Stimulated activated CD4-positive, alpha-beta T cell treated with anti-CD3 and anti-CD28 coated beads, Interleukin-1b, Interleukin-23, amount 100 ng/mL, for 48 hours (primary cell): ENCODE data around the gene ALOX12.

Experiments
- DNase-seq: peaks from one replicate; pipeline ENCODE4 v3.0.0-alpha.2; 2020

The ALOX12 gene

GRCh38 chr17:7023576-7024401 is 27.9 kb downstream of the ALOX12 start:
- DNase-seq, result peak; percentile 96

DNA sequence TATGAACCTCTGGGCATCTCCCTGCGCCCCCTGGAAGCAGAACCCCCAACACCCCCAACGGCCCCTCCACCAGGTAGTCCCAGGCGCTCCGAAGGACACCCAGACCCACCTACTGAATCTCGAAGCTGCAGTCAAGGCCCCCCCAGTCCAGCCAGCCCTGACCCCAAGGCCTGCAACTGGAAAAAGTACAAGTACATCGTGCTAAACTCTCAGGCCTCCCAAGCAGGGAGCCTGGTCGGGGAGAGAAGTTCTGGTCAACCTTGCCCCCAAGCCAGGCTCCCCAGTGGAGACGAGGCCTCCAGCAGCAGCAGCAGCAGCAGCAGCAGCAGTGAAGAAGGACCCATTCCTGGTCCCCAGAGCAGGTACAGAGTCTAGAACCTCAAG is 28.5 kb downstream of the ALOX12 start:
- no peak for DNase-seq

DNA sequence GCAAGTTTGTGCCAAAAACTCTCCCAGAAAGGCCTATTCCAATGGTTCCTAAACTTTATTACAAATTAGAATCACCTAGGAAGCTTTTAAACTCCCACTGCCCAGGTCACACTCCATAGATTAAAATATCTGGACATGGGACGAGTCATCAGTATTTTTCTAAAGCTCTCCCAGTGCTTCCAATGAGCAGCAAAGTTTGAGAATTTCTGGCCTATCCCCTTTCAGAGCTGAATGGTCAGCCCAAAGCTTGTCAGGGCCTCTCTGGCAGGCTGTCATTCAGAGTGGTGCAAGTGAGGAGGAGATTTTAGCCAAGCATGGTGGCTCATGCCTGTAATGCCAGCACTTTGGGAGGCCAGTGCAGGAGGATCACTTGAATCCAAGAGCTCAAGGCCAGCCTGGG is 29.4 kb downstream of the ALOX12 start:
- DNase-seq, result no peak

- DNase-seq, result no peak
These were observed 30.7 kb downstream of the ALOX12 start for GRCh38 chr17:7026471-7027115.

DNA sequence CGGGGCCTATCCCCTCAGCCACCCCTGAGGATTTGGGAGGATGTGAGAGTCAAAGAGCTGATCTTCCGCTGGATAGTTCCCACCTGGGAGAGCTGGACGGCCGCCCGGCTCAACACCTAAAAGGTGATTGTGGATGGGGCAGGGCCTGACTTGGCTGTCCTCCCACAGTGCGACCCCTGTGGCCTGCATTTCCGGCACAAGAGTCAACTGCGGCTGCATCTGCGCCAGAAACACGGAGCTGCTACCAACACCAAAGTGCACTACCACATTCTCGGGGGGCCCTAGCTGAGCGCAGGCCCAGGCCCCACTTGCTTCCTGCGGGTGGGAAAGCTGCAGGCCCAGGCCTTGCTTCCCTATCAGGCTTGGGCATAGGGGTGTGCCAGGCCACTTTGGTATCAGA is 31.5 kb downstream of the ALOX12 start:
- DNase-seq, result no peak

DNA sequence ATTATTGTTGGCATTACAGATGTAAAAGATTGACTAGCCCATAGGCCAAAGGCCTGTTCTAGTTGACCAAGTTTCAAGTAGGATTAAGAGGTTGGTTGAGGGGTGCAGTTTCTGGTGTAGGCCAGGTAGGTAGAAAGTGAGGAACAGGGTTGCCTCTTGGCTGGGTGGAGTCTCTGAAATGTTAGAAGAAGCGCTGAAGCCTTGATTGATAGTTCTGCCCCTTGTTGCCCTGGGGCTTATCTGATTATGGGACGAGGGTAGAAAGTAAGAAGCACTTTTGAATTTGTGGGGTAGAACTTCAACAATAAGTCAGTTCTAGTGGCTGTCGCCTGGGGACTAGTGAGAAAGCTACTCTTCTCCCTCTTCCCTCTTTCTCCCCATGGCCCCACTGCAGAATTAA is 33.2 kb downstream of the ALOX12 start:
- DNase-seq, result no peak

- DNase-seq, result peak; percentile 61
These were observed 33.8 kb downstream of the ALOX12 start for GRCh38 chr17:7029659-7030058.

- peak; percentile 39 for DNase-seq
These were observed 39.2 kb downstream of the ALOX12 start for GRCh38 chr17:7034955-7035590.

GRCh38 chr17:7035591-7036368 is 39.9 kb downstream of the ALOX12 start, which contains the start of gene SLC16A13:
Gene SLC16A13 (plus strand): TSS chr17:7036015. CDS start chr17:7036383, 368 bp downstream.
- peak; percentile 99 for DNase-seq

DNA sequence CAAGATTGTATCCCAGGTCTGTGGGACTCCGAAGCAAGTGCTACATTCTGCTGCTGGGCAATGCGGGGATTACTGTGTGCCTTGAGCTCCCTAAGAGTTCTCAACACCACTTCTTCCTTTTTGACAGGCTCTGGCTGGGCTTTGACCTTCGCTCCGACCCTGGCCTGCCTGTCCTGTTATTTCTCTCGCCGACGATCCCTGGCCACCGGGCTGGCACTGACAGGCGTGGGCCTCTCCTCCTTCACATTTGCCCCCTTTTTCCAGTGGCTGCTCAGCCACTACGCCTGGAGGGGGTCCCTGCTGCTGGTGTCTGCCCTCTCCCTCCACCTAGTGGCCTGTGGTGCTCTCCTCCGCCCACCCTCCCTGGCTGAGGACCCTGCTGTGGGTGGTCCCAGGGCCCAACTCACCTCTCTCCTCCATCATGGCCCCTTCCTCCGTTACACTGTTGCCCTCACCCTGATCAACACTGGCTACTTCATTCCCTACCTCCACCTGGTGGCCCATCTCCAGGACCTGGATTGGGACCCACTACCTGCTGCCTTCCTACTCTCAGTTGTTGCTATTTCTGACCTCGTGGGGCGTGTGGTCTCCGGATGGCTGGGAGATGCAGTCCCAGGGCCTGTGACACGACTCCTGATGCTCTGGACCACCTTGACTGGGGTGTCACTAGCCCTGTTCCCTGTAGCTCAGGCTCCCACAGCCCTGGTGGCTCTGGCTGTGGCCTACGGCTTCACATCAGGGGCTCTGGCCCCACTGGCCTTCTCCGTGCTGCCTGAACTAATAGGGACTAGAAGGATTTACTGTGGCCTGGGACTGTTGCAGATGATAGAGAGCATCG is 42.4 kb downstream of the ALOX12 start:
- no peak for DNase-seq

GRCh38 chr17:7039832-7040231 is 44.0 kb downstream of the ALOX12 start:
- no peak for DNase-seq

GRCh38 chr17:7041607-7042500 is 46.0 kb downstream of the ALOX12 start:
- no peak for DNase-seq

- peak; percentile 60 for DNase-seq
These were observed 46.8 kb downstream of the ALOX12 start for GRCh38 chr17:7042501-7043181.

- DNase-seq, result no peak
These were observed 47.3 kb downstream of the ALOX12 start for GRCh38 chr17:7043182-7043496.

DNA sequence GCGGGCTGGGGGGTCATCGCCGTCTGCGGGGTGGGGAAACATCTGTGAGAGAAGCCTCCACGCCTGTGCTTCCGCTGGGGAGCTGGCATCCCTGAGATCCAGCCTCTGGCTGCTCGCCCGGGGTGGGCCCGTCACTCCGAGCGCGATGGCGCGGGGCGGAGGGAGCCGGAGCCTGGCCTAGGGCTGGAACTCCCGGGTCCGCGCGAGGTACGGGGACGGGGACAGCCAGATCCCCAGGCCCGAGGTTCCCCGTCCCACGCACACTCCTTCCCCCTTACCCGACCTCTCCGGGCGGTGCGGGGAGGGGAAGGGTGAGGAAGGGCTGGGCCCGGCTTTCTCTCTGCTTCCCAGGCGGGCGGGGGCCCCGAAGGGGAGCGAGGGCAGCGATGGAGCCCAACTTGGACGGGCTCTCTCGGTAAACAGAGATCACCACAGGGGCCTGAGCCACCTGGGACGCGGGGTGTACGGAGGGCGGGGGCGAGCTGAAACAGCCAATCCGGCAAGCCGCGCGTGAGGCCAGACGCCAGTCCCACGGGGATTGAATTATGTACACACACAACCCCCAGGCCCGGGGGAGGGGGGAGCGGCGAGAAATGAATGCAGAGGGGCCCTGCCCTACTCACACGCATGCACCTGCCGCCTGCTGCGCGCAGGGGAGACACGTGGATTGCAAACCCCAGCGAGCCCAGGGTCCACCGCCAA is 47.8 kb downstream of the ALOX12 start, which contains the start of gene SLC16A11:
TSS of gene SLC16A11 (minus strand) at position 596 of the 702 bp plus-strand sequence. CDS start at position 17, 579 bp downstream.
- DNase-seq, result peak; percentile 46

GRCh38 chr17:7045492-7046126 is 49.8 kb downstream of the ALOX12 start:
- DNase-seq, result no peak

DNA sequence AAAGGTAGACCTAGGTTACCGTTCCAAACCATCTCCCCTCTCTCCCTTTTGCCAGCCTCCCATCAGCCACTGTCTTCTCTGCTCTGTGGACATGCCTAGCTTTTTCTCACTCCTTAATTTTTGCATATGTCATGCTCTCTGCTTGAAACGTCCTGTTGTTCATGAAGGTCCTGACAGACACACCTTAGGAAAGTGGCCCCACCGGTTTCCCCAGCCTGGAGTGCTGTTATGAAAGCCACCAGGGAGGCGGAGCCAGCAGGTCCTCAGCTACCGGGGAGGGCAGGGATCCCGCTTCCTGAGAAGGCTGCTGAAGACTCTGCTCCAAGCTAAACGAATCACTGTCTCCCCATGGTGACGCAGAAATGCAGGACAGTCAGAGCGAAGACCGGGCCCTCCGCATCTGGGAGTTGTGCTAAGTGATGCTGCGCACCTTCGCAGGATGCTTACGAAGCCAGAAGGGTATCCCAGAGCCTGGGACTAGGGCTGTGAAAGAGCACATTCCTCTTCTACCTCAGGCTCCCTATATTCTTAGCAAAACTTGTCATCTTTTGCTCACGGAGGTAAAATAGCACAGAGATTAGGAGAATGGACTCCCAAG is 50.4 kb downstream of the ALOX12 start:
- DNase-seq, result peak; percentile 38

DNA sequence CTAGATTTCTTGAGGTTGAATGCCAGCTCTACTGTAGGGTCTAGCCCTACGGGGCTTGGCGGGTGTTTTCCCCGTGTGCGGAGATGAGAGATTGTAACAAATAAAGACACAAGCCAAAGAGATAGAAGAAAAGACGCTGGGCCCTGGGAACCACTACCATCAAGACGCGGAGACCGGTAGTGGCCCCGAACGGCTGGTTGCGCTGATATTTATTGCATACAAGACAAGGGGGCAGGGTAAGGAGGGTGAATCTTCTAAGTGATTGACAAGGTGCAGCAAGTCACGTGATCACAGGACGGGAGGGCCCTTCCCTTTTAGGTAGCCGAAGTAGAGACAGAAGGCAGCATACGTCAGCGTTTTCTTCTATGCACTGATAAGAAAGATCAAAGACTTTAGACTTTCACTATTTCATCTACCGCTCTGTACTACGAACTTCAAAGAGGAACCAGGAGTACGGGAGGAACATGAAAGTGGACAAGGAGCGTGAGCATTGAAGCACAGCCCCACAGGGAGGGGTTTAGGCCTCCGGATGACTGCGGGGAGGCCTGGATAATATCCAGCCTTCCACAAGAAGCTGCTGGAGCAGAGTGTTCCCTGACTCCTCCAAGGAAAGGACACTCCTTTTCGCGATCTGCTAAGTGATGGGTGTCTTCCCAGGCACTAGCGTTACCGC is 51.0 kb downstream of the ALOX12 start:
- DNase-seq, result peak; percentile 80
